GM12878 (cell line): Measurements from ENCODE around the gene BAIAP2L1. TPM values are rescaled to one million over a fixed set of nuclear protein-coding genes. Genes with fewer than 3 reads are reported as not detected.

Experiments used
- ATAC-seq: fragments of 200-7000 bp; cut with Tn5 transposase; 3 replicates; pipeline ENCODE4 v1.9.1; 2020; ENCODE audit warnings: mild to moderate bottlenecking, moderate library complexity
- BruUV-seq: library from RNA; stranded (reverse); fragments of 400-500 nt; replicated peaks from 2 replicates; lab custom pipeline; 2021; lab: Mats Ljungman, UMichigan
- CTCF ChIA-PET: fragments of 300-600 bp; sonication (Branson Sonifier 250); formaldehyde crosslinking; extraction: SDS; loops from one replicate; lab custom pipeline; 2021; ENCODE audit warnings: inconsistent platforms; lab: Yijun Ruan, JAX
- POLR2A ChIA-PET: fragments of 350-600 bp; formaldehyde crosslinking; extraction: SDS; loops from one replicate; lab custom pipeline; 2021; ENCODE audit warnings: inconsistent platforms; lab: Charles Lee
- RAD21 ChIA-PET: fragments of 300-600 bp; sonication (Branson Sonifier 250); formaldehyde crosslinking; loops from one replicate; lab custom pipeline; 2023; ENCODE audit warnings: antibody characterized with exemption; ENCODE audit not compliant: unreplicated experiment; lab: Charles Lee
- SMC1A ChIA-PET: fragments of 300-600 bp; sonication (Branson Sonifier 250); formaldehyde crosslinking; loops from one replicate; lab custom pipeline; 2023; ENCODE audit not compliant: unreplicated experiment, uncharacterized antibody; lab: Charles Lee
- DNase-seq: peaks from one replicate; pipeline ENCODE4 v3.0.0-alpha.2; 2011; ENCODE audit warnings: low read depth, low spot score
- FAIRE-seq: peaks from 3 replicates; lab custom pipeline; 2011; peaks lifted over from hg19 to GRCh38; lab: Jason Lieb, UNC
- H2AFZ ChIP-seq: 2 replicates; pipeline ENCODE4 v1.6.0; 2011; ENCODE audit warnings: low read depth, low read length, control low read depth; ENCODE audit not compliant: control insufficient read depth
- H3K27ac ChIP-seq: 2 replicates; pipeline ENCODE4 v1.5.1; 2011; ENCODE audit warnings: control low read depth; ENCODE audit not compliant: control insufficient read depth, insufficient read depth
- H3K27me3 ChIP-seq, 2 experiments: replicated peaks in 1 of 2; 2 replicates each; pipeline versions ENCODE4 v1.6.0 to v1.6.1; 2011; ENCODE audit warnings: low read length in 1 of 2; ENCODE audit not compliant: control insufficient read depth in 2 of 2, insufficient read depth in 2 of 2
- H3K36me3 ChIP-seq, 2 experiments: 2 replicates each; pipeline ENCODE4 v1.5.1; 2011; ENCODE audit warnings: low read length in 1 of 2; ENCODE audit not compliant: control insufficient read depth in 2 of 2, insufficient read depth in 2 of 2
- H3K4me1 ChIP-seq: 2 replicates; pipeline ENCODE4 v1.6.1; 2011; ENCODE audit warnings: mild to moderate bottlenecking, low read length, moderate library complexity, mixed read lengths; ENCODE audit not compliant: control insufficient read depth, insufficient read depth
- H3K4me2 ChIP-seq: 2 replicates; pipeline ENCODE4 v1.6.0; 2011; ENCODE audit warnings: control low read depth; ENCODE audit not compliant: control insufficient read depth, insufficient read depth
- H3K4me3 ChIP-seq: fragments of 200-600 bp; sonication (generic); 2 replicates; pipeline ENCODE4 v1.5.1; 2016
- H3K79me2 ChIP-seq: 2 replicates; pipeline ENCODE4 v1.6.0; 2011; ENCODE audit warnings: low read length; ENCODE audit not compliant: control insufficient read depth, insufficient read depth
- H3K9ac ChIP-seq: 2 replicates; pipeline ENCODE4 v1.8.0; 2011; ENCODE audit warnings: low read length, control low read depth, mixed read lengths; ENCODE audit not compliant: control insufficient read depth, insufficient read depth
- H3K9me3 ChIP-seq: replicated peaks from 3 replicates; pipeline ENCODE4 v1.5.1; 2011; ENCODE audit warnings: mild to moderate bottlenecking, low read length; ENCODE audit not compliant: control insufficient read depth, insufficient read depth
- H4K20me1 ChIP-seq: 2 replicates; pipeline ENCODE4 v1.6.0; 2011; ENCODE audit not compliant: control insufficient read depth, insufficient read depth
- SRF ChIP-seq, 2 experiments: IDR thresholded peaks; 2 replicates each; pipeline ENCODE4 v1.6.1; 2011; ENCODE audit warnings: low read depth in 2 of 2, low read length in 2 of 2, mild to moderate bottlenecking in 1 of 2, moderate library complexity in 1 of 2
- ZZZ3 ChIP-seq: IDR thresholded peaks from 2 replicates; pipeline ENCODE4 v1.6.1; 2011; ENCODE audit warnings: low read depth; ENCODE audit not compliant: control insufficient read depth, insufficient read length
- WGBS: methylation state at CpG from one replicate; pipeline ENCODE4 v1.1.6; 2016; ENCODE audit warnings: low lambda C conversion rate; ENCODE audit not compliant: insufficient replicate concordance, insufficient coverage; ENCODE audit errors: missing lambda C conversion rate; 5-methylcytosine and 5-hydroxymethylcytosine counted together
- in situ Hi-C: fragments of 300-500 bp; cut with MboI; formaldehyde crosslinking; loops from 9 replicates; pipeline ENCODE4 v1.14.3; 2018; ENCODE audit warnings: mixed read lengths
- intact Hi-C: fragments of 100-400 bp; cut with micrococcal nuclease; formaldehyde crosslinking; loops from one replicate; pipeline ENCODE4 v1.14.2; 2022; ENCODE audit not compliant: unreplicated experiment
- polyA plus RNA-seq, 11 experiments: library from polyadenylated mRNA; depleted of rRNA in 4 of 11; unstranded in 6 of 11; stranded (reverse) in 5 of 11; fragments of >200 nt; fragmentation: Nextera tagmentation in 4 of 11; fragmentation: Illumina TruSeq in 1 of 11; extraction: Ambion mirVana in 4 of 11; extraction: Trizol in 1 of 11; gene quantifications; 1 replicate in 1 of 11; 2 replicates in 10 of 11; pipeline versions ENCODE4 v1.2.1 to v1.2.3, GENCODE V29; 2011 to 2016; ENCODE audit warnings: inconsistent platforms in 2 of 11, missing spikeins in 2 of 11, low read depth in 1 of 11
- total RNA-seq, 4 experiments: library from RNA; depleted of rRNA in 3 of 4; stranded (reverse); fragments of >200 nt in 3 of 4; fragmentation: Illumina TruSeq in 1 of 4; extraction: Trizol in 1 of 4; gene quantifications; 2 replicates each; pipeline versions ENCODE4 v1.2.1 to v1.2.3, GENCODE V29; 2013 to 2021
- TF ChIP-seq, protein P1 (sequence below): fragments of 450-650 bp; IDR thresholded peaks from 2 replicates; pipeline ENCODE4 v1.6.1; 2018; ENCODE audit warnings: mild to moderate bottlenecking, low read depth, moderate library complexity; ENCODE audit not compliant: partially characterized antibody

BAIAP2L1 gene
- total and polyA plus RNA-seq, 10 of the 15 experiments (the other 5 are each of a cell fraction or from before 2014, with no cell fraction given): 8.9 to 60.2 (median 35.7) TPM

DNA sequence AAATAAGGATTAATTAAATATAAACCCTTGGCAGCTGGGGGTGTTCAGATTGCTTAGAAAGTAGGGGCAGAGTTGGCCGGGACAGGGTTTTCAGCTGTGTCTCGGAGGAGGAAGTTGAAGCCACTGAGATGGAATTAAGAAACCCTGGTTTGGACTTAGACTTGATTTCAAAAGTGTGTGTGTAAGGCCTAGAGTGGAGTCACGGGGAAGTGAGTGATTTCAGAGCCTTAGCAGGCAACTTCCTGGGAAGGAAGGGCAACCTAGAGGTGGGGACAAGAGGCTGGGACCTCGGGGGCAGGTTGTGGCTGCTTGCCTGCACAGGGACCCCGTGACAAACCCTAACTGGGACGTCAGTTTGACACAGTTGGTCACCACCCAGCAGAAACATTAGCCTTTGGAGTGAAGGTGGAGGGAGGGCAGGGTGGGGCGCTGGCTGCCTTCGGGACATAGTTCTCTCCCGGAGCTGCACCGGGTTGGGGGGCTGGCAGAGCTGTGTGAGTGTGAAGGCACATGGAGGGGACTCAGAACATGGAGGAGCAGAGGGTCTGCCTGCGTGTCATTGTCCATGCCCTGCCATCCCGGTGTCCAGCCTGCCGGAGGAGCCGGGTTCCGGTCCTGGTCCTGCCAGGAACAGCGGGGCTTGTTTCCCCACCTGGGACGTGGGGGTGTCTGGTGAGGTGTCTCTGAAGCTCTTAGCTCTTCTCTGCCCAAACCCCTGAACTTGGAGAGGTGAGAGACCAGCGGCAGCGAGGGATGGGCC lies 117.6 kb downstream of the BAIAP2L1 start:
- no peak for DNase-seq
- no peak overlapping the region for H2AFZ ChIP-seq
- no peaks in the 10 kb centered on the region for H4K20me1 ChIP-seq
- 82% methylated on average over 19 of the region's 19 CpGs for WGBS
- no peak overlapping the region for H3K9ac ChIP-seq
- H3K4me1 ChIP-seq: peaks cover 8% of the 10 kb centered on the region
- H3K27ac ChIP-seq: no peak overlapping the region
- SMC1A ChIA-PET: interaction anchor here (1.6 kb wide), 1 partner anchor 31 kb away, joined by 5 read pairs; no protein-coding TSS in a partner anchor
- no peak for FAIRE-seq
- H3K4me2 ChIP-seq: peak overlapping the region; percentile 93
- RAD21 ChIA-PET: interaction anchor here (2.3 kb wide), 1 partner anchor 32 kb away, joined by 6 read pairs; no protein-coding TSS in a partner anchor
- intact Hi-C loops (no loop called here), in situ Hi-C loops (no loop called here)
- CTCF ChIA-PET: interaction anchor here (0.7 to 1.6 kb wide), 2 partner anchors 118 to 128 kb away, joined by 4 to 10 read pairs; partner anchors contain the start of gene BAIAP2L1
- no peaks in the 10 kb centered on the region for H3K9me3 ChIP-seq
- POLR2A ChIA-PET: interaction anchor here (1.1 kb wide), 1 partner anchor 118 kb away, joined by 3 read pairs; the partner anchor contains the start of gene BAIAP2L1
- TF ChIP-seq SRF (IDR thresholded peaks at IDR 0.05; ENCODE audit: low read depth in 2 of 2, low read length in 2 of 2) (0 out of 4 replicates have a peak, but pooled peaks of 1 of the 2 experiments have one; percentile 12), ZZZ3 (no peak)
- TF ChIP-seq, protein P1, sequence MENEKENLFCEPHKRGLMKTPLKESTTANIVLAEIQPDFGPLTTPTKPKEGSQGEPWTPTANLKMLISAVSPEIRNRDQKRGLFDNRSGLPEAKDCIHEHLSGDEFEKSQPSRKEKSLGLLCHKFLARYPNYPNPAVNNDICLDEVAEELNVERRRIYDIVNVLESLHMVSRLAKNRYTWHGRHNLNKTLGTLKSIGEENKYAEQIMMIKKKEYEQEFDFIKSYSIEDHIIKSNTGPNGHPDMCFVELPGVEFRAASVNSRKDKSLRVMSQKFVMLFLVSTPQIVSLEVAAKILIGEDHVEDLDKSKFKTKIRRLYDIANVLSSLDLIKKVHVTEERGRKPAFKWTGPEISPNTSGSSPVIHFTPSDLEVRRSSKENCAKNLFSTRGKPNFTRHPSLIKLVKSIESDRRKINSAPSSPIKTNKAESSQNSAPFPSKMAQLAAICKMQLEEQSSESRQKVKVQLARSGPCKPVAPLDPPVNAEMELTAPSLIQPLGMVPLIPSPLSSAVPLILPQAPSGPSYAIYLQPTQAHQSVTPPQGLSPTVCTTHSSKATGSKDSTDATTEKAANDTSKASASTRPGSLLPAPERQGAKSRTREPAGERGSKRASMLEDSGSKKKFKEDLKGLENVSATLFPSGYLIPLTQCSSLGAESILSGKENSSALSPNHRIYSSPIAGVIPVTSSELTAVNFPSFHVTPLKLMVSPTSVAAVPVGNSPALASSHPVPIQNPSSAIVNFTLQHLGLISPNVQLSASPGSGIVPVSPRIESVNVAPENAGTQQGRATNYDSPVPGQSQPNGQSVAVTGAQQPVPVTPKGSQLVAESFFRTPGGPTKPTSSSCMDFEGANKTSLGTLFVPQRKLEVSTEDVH: no peak
- peaks cover 2% of the 10 kb centered on the region; the same call in 1 of the 2 replicates for H3K79me2 ChIP-seq
- no peaks in the 10 kb centered on the region for H3K27me3 ChIP-seq
- H3K36me3 ChIP-seq: no peaks in the 10 kb centered on the region; a peak in 2 of 4 replicates
- BruUV-seq: no TSS peak
- ATAC-seq: no peak
- no peak overlapping the region; the same call in 1 of the 2 replicates for H3K4me3 ChIP-seq
